GOT3 (cell line): Measurements from ENCODE around the gene ZNF660.
A peak's percentile ranks its signal among the peaks of the same experiment; 100 is the strongest.
"Not testable (repeated sequence)": the region's sequence is repeated elsewhere in the genome, so short reads cannot be mapped to it uniquely, and the experiment has no call there.

ENCODE experiments used
- DNase-seq: peaks from one replicate; lab custom pipeline; 2025; ENCODE audit warnings: mixed read lengths; lab: John Stamatoyannopoulos, UW

Gene ZNF660

GRCh38 chr3:44584646-44585501 lies at the start of gene ZNF660:
TSS of gene ZNF660 (plus strand) at chr3:44584964. CDS start at chr3:44594194, 9,230 bp downstream.
- no peak for DNase-seq

- no peak for DNase-seq
These were observed 49.4 kb upstream of the ZNF660 start for GRCh38 chr3:44535364-44535763.

- DNase-seq: not testable (repeated sequence)
These were observed 40.0 kb upstream of the ZNF660 start for GRCh38 chr3:44544811-44545210.

GRCh38 chr3:44554626-44555592 lies 29.9 kb upstream of the ZNF660 start, which contains the start of gene ZKSCAN7:
TSS of gene ZKSCAN7 (plus strand) at chr3:44555193. CDS start at chr3:44557048, 1,855 bp downstream.
- DNase-seq: no peak

GRCh38 chr3:44555723-44556122 lies 29.0 kb upstream of the ZNF660 start:
- no peak for DNase-seq

GRCh38 chr3:44557074-44557473 lies 27.7 kb upstream of the ZNF660 start:
- DNase-seq: no peak

GRCh38 chr3:44561076-44561475 lies 23.7 kb upstream of the ZNF660 start:
- DNase-seq: no peak

- DNase-seq: no peak
These were observed 22.6 kb upstream of the ZNF660 start for GRCh38 chr3:44562147-44562546.

- no peak for DNase-seq
These were observed 16.2 kb upstream of the ZNF660 start for GRCh38 chr3:44568561-44568960.

- no peak for DNase-seq
These were observed 13.7 kb upstream of the ZNF660 start for GRCh38 chr3:44571024-44571423.

GRCh38 chr3:44576613-44577012 lies 8.2 kb upstream of the ZNF660 start:
- DNase-seq: no peak

- DNase-seq: not testable (repeated sequence)
These were observed 7.3 kb upstream of the ZNF660 start for GRCh38 chr3:44577354-44577952.

GRCh38 chr3:44578316-44578715 lies 6.4 kb upstream of the ZNF660 start:
- DNase-seq: not testable (repeated sequence)

GRCh38 chr3:44578924-44579515 lies 5.7 kb upstream of the ZNF660 start:
- not testable (repeated sequence) for DNase-seq

GRCh38 chr3:44579749-44580148 lies 5.0 kb upstream of the ZNF660 start:
- DNase-seq: not testable (repeated sequence)

GRCh38 chr3:44580971-44581370 lies 3.8 kb upstream of the ZNF660 start:
- not testable (repeated sequence) for DNase-seq

- no peak for DNase-seq
These were observed 11.9 kb downstream of the ZNF660 start for GRCh38 chr3:44596621-44597020.

GRCh38 chr3:44601749-44602148 lies 17.0 kb downstream of the ZNF660 start:
- no peak for DNase-seq

- DNase-seq: no peak
These were observed 27.9 kb downstream of the ZNF660 start for GRCh38 chr3:44612678-44613077.

- DNase-seq: peak; percentile 34
These were observed 40.2 kb downstream of the ZNF660 start, which contains the start of gene ZNF197 for GRCh38 chr3:44624749-44625480. TSS of gene ZNF197 (plus strand) at chr3:44625036. CDS start at chr3:44629155, 4,119 bp downstream.

GRCh38 chr3:44628716-44629115 lies 44.0 kb downstream of the ZNF660 start:
- no peak for DNase-seq
